Uterus (tissue), 2 donors: ENCODE data around the gene AGMO.

Experiments used
- CTCF ChIP-seq, 4 experiments: fragments of 200-600 bp in 2 of 4; fragments of 450-650 bp in 2 of 4; sonication (generic) in 2 of 4; IDR thresholded peaks; one replicate each; pipeline ENCODE4 v1.5.1; 2016 to 2019; ENCODE audit warnings: antibody characterized with exemption in 4 of 4, mild to moderate bottlenecking in 2 of 4, moderate library complexity in 1 of 4
- POLR2A ChIP-seq, 2 donors: fragments of 450-650 bp; IDR thresholded peaks; one replicate each; pipeline ENCODE4 v1.6.1; 2016; ENCODE audit warnings: antibody characterized with exemption in 2 of 2, mild to moderate bottlenecking in 1 of 2, moderate library complexity in 1 of 2

- TF ChIP-seq CTCF (IDR thresholded peaks at IDR 0.05) (no peak), POLR2A (IDR thresholded peaks at IDR 0.05) (no peak)
These were observed 41.3 kb upstream of the AGMO start for GRCh38 chr7:15603124-15603523.
